Measurements from ENCODE around the gene RYR1.

GRCh38 chr19:38429811-38430156 is 3.7 kb upstream of the RYR1 start:
- TF ChIP-seq ZNF274 (IDR thresholded peaks at IDR 0.05; ENCODE audit: insufficient read depth, insufficient read length): no peak
- no peak for TF ChIP-seq SPI1 (IDR thresholded peaks at IDR 0.05; ENCODE audit: borderline replicate concordance, insufficient read depth, low read depth, low read length)
- TF ChIP-seq GABPA (IDR thresholded peaks at IDR 0.05; ENCODE audit: low read depth): no peak
- TF ChIP-seq CTCF (IDR thresholded peaks at IDR 0.05 in 2 of 3, conservative IDR thresholded peaks at IDR 0.05 in 1 of 3; ENCODE audit: control insufficient read depth in 2 of 3, extremely low read depth in 1 of 3, insufficient read depth in 1 of 3, low read depth in 3 of 3, low read length in 3 of 3): no peak
- TF ChIP-seq ZNF687 (IDR thresholded peaks at IDR 0.05): no peak
- TF ChIP-seq MAX (IDR thresholded peaks at IDR 0.05; ENCODE audit: low read depth, low read length): no peak
- TF ChIP-seq USF2 (IDR thresholded peaks at IDR 0.05; ENCODE audit: borderline replicate concordance, low read depth, low read length): no peak
- no peak for TF ChIP-seq USF1 (IDR thresholded peaks at IDR 0.05; ENCODE audit: borderline replicate concordance, extremely low read length, insufficient read depth, low read depth, low read length)
- TF ChIP-seq TCF12 (IDR thresholded peaks at IDR 0.05; ENCODE audit: low read depth, low read length): no peak
